Stimulated activated effector memory CD8-positive, alpha-beta T cell treated with anti-CD3 and anti-CD28 coated beads, Interleukin-12 subunit alpha, Interleukin-12 subunit beta, amount 100 ng/mL, for 72 hours (primary cell): ENCODE measurements around the gene CDAN1.

Source experiments
- ATAC-seq: fragments of 150-1000 bp; cut with Tn5 transposase; 2 replicates; pipeline ENCODE4 v1.10.0; 2021
- DNase-seq, 2 donors: peaks; one replicate each; pipeline ENCODE4 v3.0.0; 2021 to 2022; ENCODE audit warnings: low spot score in 2 of 2
- H3K27ac Mint-ChIP-seq: one replicate; pipeline ENCODE4 v1.8.0; 2022; ENCODE audit warnings: mild to moderate bottlenecking, mixed read lengths
- H3K36me3 Mint-ChIP-seq: one replicate; pipeline ENCODE4 v1.8.0; 2022; ENCODE audit warnings: mild to moderate bottlenecking, mixed read lengths
- H3K4me1 Mint-ChIP-seq: one replicate; pipeline ENCODE4 v1.8.0; 2022; ENCODE audit warnings: mixed read lengths
- H3K4me3 Mint-ChIP-seq: one replicate; pipeline ENCODE4 v1.8.0; 2022; ENCODE audit warnings: mild to moderate bottlenecking, mixed read lengths
- H3K9me3 Mint-ChIP-seq: one replicate; pipeline ENCODE4 v1.8.0; 2022; ENCODE audit warnings: mixed read lengths

CDAN1 gene

DNA sequence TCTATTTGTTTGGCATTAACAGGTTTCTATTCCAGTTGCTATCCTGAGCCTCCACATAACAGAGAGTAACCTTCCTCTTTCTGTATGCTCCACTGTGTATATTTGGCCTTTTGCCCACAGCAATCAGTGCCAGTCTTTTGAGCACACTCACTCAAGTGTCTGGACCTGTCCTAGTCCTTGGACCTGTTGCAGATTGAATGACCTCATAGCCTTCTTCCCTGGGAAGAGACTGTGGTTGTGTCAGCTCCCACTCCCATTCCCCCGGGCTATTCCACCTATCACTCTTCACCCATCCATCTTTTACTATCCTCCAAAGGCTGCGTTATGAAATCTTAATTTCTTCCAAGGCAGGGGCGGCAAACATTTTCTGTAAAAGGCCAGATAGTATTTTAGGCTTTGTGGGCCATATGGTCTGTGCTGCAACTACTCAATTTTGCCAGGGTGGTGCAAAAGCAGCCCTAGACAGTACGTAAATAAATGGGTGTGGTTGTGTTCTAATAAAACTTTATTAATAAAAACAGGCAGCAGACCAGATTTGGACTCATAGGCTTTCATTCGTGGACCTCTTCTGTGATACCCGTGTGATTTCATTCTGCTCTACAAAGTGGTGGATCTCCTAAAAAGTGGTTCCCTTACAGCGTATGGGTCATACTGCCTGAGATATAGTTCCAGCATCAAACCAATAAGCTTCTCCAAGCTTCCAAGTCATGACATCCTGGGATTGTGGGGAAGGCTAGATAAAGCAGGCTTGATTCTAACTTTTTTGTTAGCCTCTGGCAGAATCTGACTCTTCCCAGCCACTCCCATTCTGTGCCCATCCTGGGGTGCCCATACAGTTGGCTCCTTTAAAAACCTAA lies 57.4 kb downstream of the CDAN1 start:
- peaks cover 48% of the 10 kb centered on the region for H3K36me3 Mint-ChIP-seq
- DNase-seq, result no peak
- peak overlapping the region; percentile 46 for H3K27ac Mint-ChIP-seq
- H3K4me1 Mint-ChIP-seq, result peaks cover 5% of the 10 kb centered on the region
- no peaks in the 10 kb centered on the region for H3K9me3 Mint-ChIP-seq
- no peak for ATAC-seq
- H3K4me3 Mint-ChIP-seq, result no peak overlapping the region

DNA sequence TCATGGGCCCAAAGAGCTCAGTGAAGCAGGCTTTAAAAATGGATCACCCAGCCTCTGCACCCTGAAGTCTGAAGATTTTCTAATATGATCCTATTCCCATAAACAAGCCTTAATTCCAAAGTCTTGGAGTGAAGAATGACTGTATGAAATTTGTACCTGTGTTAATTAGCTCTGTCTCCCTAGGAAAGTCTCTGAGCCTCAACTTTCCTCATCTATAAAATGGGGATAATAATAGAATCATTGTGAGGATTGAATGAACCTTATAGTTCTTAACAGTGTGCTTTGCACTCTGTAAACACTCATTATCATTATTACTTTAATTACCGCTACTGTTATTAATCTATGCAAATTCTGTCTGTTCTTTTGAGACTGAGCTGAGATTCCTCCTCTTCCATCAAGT lies 61.9 kb downstream of the CDAN1 start:
- Mint-ChIP-seq H3K9me3 (no peaks in the 10 kb centered on the region), H3K4me3 (no peak overlapping the region), H3K4me1 (peaks cover 4% of the 10 kb centered on the region), H3K27ac (no peak overlapping the region), H3K36me3 (peaks cover 16% of the 10 kb centered on the region)
- DNase-seq (no peak), ATAC-seq (no peak)

DNA sequence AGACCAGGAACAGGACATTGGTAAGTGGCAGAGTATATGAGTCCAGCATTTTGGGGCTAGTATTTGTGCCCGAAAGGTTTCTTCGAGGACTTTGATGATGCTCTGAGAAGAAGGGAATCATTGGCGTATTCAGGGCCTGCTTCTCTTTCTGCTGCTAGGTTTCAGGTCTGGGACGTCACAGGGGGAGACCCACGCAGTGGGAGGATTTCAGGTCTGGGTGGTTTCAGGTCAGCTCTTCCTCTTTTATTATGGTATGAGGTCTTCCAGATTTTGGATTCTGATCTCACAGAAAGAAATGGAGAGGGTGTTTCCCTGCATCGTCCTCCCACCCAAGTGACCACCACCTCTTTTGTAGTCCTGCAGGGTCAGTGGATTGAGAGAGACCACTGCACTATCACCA lies 62.5 kb downstream of the CDAN1 start:
- Mint-ChIP-seq H3K4me1 (no peaks in the 10 kb centered on the region), H3K9me3 (no peaks in the 10 kb centered on the region), H3K4me3 (no peak overlapping the region), H3K36me3 (peaks cover 13% of the 10 kb centered on the region), H3K27ac (no peak overlapping the region)
- DNase-seq, result no peak
- no peak for ATAC-seq
